SK-N-SH (cell line): ENCODE measurements around the gene NOP53.

Experiments
- CTCF ChIP-seq: fragments of 200-600 bp; sonication (generic); IDR thresholded peaks from 2 replicates; pipeline ENCODE4 v1.6.1; 2017; ENCODE audit warnings: antibody characterized with exemption, mild to moderate bottlenecking, moderate library complexity
- EP300 ChIP-seq, 2 experiments: IDR thresholded peaks; 2 replicates each; pipeline versions ENCODE4 v1.4.0 to v1.6.1; 2012; ENCODE audit warnings: borderline replicate concordance in 1 of 2, low read depth in 1 of 2, low read length in 1 of 2
- EZH2phosphoT487 ChIP-seq: fragments of 200-600 bp; sonication (generic); IDR thresholded peaks from 2 replicates; pipeline ENCODE4 v1.6.1; 2017; ENCODE audit warnings: low read depth, mixed run types, mild to moderate bottlenecking, antibody characterized with exemption, moderate library complexity, borderline replicate concordance
- NRF1 ChIP-seq: IDR thresholded peaks from 2 replicates; pipeline ENCODE4 v1.6.1; 2012; ENCODE audit warnings: low read depth, mild to moderate bottlenecking, low read length
- PBX3 ChIP-seq: IDR thresholded peaks from 2 replicates; pipeline ENCODE4; 2012
- RAD21 ChIP-seq: IDR thresholded peaks from 2 replicates; pipeline ENCODE4 v1.6.1; 2012; ENCODE audit warnings: mild to moderate bottlenecking, low read length
- RFX5 ChIP-seq: IDR thresholded peaks from 2 replicates; pipeline ENCODE4 v1.6.1; 2012; ENCODE audit warnings: mild to moderate bottlenecking, improper control_type of control experiment, low read length
- SIN3A ChIP-seq: IDR thresholded peaks from 2 replicates; pipeline ENCODE4 v1.6.1; 2012; ENCODE audit warnings: low read depth, mild to moderate bottlenecking, low read length, moderate library complexity, borderline replicate concordance
- TAF1 ChIP-seq: IDR thresholded peaks from 2 replicates; pipeline ENCODE4 v1.6.1; 2012; ENCODE audit warnings: low read depth, mild to moderate bottlenecking, low read length, moderate library complexity, borderline replicate concordance
- USF1 ChIP-seq: IDR thresholded peaks from 2 replicates; pipeline ENCODE4 v1.4.0; 2012; ENCODE audit warnings: low read depth, borderline replicate concordance
- ZBTB33 ChIP-seq: IDR thresholded peaks from 2 replicates; pipeline ENCODE4 v1.4.0; 2012; ENCODE audit warnings: low read depth, borderline replicate concordance

- TF ChIP-seq EZH2phosphoT487, result no peak
- TF ChIP-seq CTCF, result no peak
- no peak for TF ChIP-seq ZBTB33
- TF ChIP-seq NRF1, result no peak
- TF ChIP-seq PBX3, result no peak
- TF ChIP-seq EP300 (IDR thresholded peaks at IDR 0.05; ENCODE audit: borderline replicate concordance in 1 of 2, low read depth in 1 of 2, low read length in 1 of 2), result no peak
- no peak for TF ChIP-seq TAF1
- TF ChIP-seq RAD21, result no peak
- TF ChIP-seq SIN3A, result no peak
- no peak for TF ChIP-seq USF1
- no peak for TF ChIP-seq RFX5
Observed at GRCh38 chr19:47780215-47780551, 34.8 kb downstream of the NOP53 start.
